ENCODE measurements around the gene CREB5. TPM values are rescaled to one million over a fixed set of nuclear protein-coding genes. Genes with fewer than 3 reads are reported as not detected.

The CREB5 gene
- total and polyA plus RNA-seq, 2 donors (not counting 3 experiments of a cell fraction or from before 2014, with no cell fraction given) = 19.6 to 28.4 TPM

GRCh38 chr7:28581351-28581750 is 169.0 kb downstream of the CREB5 start:
- DNase-seq (ENCODE audit: low read depth, low spot score) (no peak), FAIRE-seq (no peak)
- Histone ChIP-seq H3K9me1 (replicated peaks; ENCODE audit: control insufficient read depth, extremely low read depth, insufficient read depth, low read length) (no peaks in the 10 kb centered on the region), H3K36me3 (ENCODE audit: control insufficient read depth in 2 of 2, extremely low read depth in 1 of 2, insufficient read depth in 2 of 2, low read length in 2 of 2) (no peaks in the 10 kb centered on the region), H4K20me1 (replicated peaks; ENCODE audit: control insufficient read depth, extremely low read depth, insufficient read depth, low read length) (no peaks in the 10 kb centered on the region), H3K27ac (ENCODE audit: insufficient read depth, low read depth, low read length) (no peak overlapping the region), H3K4me1 (ENCODE audit: control insufficient read depth, extremely low read depth, insufficient read depth, low read length) (peaks cover 3% of the 10 kb centered on the region), H3K4me2 (ENCODE audit: insufficient read depth, low read length) (no peak overlapping the region), H3K9me3 (replicated peaks; ENCODE audit: control insufficient read depth, insufficient read depth, low read length) (no peaks in the 10 kb centered on the region), H3K79me2 (ENCODE audit: control insufficient read depth, insufficient read depth, low read length) (no peaks in the 10 kb centered on the region), H2AFZ (ENCODE audit: low read depth, low read length) (no peak overlapping the region), H3K4me3 (replicated peaks in 1 of 3; ENCODE audit: insufficient read depth in 1 of 3, low read depth in 1 of 3, low read length in 3 of 3) (no peak overlapping the region), H3K27me3 (ENCODE audit: control insufficient read depth in 2 of 2, insufficient read depth in 2 of 2, low read length in 2 of 2) (peaks cover 8 to 9% of the 10 kb centered on the region in 2 experiments), H3K9ac (replicated peaks; ENCODE audit: extremely low read depth, insufficient read depth, low read length) (no peak overlapping the region)
- ChIA-PET POLR2A (no interaction called here), CTCF (no interaction called here)
- intact Hi-C loops (cut with micrococcal nuclease) = no loop called here
- no TSS peak for BruUV-seq (replicated peaks)
- no peak for TF ChIP-seq FOS (IDR thresholded peaks at IDR 0.05; ENCODE audit: borderline replicate concordance, insufficient read depth, low read length)
- TF ChIP-seq MYC (IDR thresholded peaks at IDR 0.05; ENCODE audit: low read depth, low read length) = no peak
- no peak for TF ChIP-seq EZH2 (IDR thresholded peaks at IDR 0.05; ENCODE audit: borderline replicate concordance, low read depth, low read length, severe bottlenecking)
- no peak for TF ChIP-seq POLR2AphosphoS5 (IDR thresholded peaks at IDR 0.05; ENCODE audit: insufficient read depth, low read depth, low read length)
- dilution Hi-C loops (cut with MboI; ENCODE audit: extremely low pct_ligation_motif_present, low sequenced_read_pairs) = no loop called here

GRCh38 chr7:28582226-28582625 is 169.9 kb downstream of the CREB5 start:
- no peak overlapping the region for H3K27ac ChIP-seq (ENCODE audit: insufficient read depth, low read depth, low read length)
- intact Hi-C loops (cut with micrococcal nuclease) = no loop called here
- POLR2A ChIA-PET = no interaction called here
- H3K27me3 ChIP-seq (ENCODE audit: control insufficient read depth in 2 of 2, insufficient read depth in 2 of 2, low read length in 2 of 2) = peaks cover 4 to 8% of the 10 kb centered on the region in 2 experiments
- H3K9me1 ChIP-seq (replicated peaks; ENCODE audit: control insufficient read depth, extremely low read depth, insufficient read depth, low read length) = no peaks in the 10 kb centered on the region
- H3K79me2 ChIP-seq (ENCODE audit: control insufficient read depth, insufficient read depth, low read length) = no peaks in the 10 kb centered on the region
- dilution Hi-C loops (cut with MboI; ENCODE audit: extremely low pct_ligation_motif_present, low sequenced_read_pairs) = no loop called here
- no peaks in the 10 kb centered on the region for H3K9me3 ChIP-seq (replicated peaks; ENCODE audit: control insufficient read depth, insufficient read depth, low read length)
- FAIRE-seq = no peak
- no peak for TF ChIP-seq FOS (IDR thresholded peaks at IDR 0.05; ENCODE audit: borderline replicate concordance, insufficient read depth, low read length)
- TF ChIP-seq CTCF (IDR thresholded peaks at IDR 0.05; ENCODE audit: extremely low read depth in 1 of 2, insufficient read depth in 1 of 2, low read depth in 1 of 2, low read length in 2 of 2) = no peak
- no peak for TF ChIP-seq JUN (IDR thresholded peaks at IDR 0.05; ENCODE audit: borderline replicate concordance, insufficient read depth, insufficient read length, low read depth)
- no peak for TF ChIP-seq GATA2 (IDR thresholded peaks at IDR 0.05; ENCODE audit: insufficient read depth, insufficient read length, low read depth, low read length)
- no peak for TF ChIP-seq MYC (IDR thresholded peaks at IDR 0.05; ENCODE audit: low read depth, low read length)
- no peak for TF ChIP-seq MAX (IDR thresholded peaks at IDR 0.05; ENCODE audit: insufficient read depth, insufficient read length)
- no peak for TF ChIP-seq EZH2 (IDR thresholded peaks at IDR 0.05; ENCODE audit: borderline replicate concordance, low read depth, low read length, severe bottlenecking)
- no peak for TF ChIP-seq POLR2AphosphoS5 (IDR thresholded peaks at IDR 0.05; ENCODE audit: insufficient read depth, low read depth, low read length)
- no peak for TF ChIP-seq POLR2A (IDR thresholded peaks at IDR 0.05; ENCODE audit: low read depth, low read length)
- no peak overlapping the region for H2AFZ ChIP-seq (ENCODE audit: low read depth, low read length)
- CTCF ChIA-PET = no interaction called here
- no peaks in the 10 kb centered on the region for H3K36me3 ChIP-seq (ENCODE audit: control insufficient read depth in 2 of 2, extremely low read depth in 1 of 2, insufficient read depth in 2 of 2, low read length in 2 of 2)
- H3K9ac ChIP-seq (replicated peaks; ENCODE audit: extremely low read depth, insufficient read depth, low read length) = no peak overlapping the region
- no TSS peak for BruUV-seq (replicated peaks)
- no peak overlapping the region for H3K4me2 ChIP-seq (ENCODE audit: insufficient read depth, low read length)
- no peaks in the 10 kb centered on the region for H4K20me1 ChIP-seq (replicated peaks; ENCODE audit: control insufficient read depth, extremely low read depth, insufficient read depth, low read length)
- H3K4me1 ChIP-seq (ENCODE audit: control insufficient read depth, extremely low read depth, insufficient read depth, low read length) = no peaks in the 10 kb centered on the region
- no peak overlapping the region for H3K4me3 ChIP-seq (replicated peaks in 1 of 3; ENCODE audit: insufficient read depth in 1 of 3, low read depth in 1 of 3, low read length in 3 of 3)
- DNase-seq (ENCODE audit: low read depth, low spot score) = no peak

All from endothelial cell of umbilical vein (primary cell).